ENCODE results near the gene TIGD7. TPM values are rescaled to one million over a fixed set of nuclear protein-coding genes. Genes with fewer than 3 reads are reported as not detected.
"Not testable (repeated sequence)": the region's sequence is repeated elsewhere in the genome, so short reads cannot be mapped to it uniquely, and the experiment has no call there.

The TIGD7 gene
- total and polyA plus RNA-seq, 2 of the 13 experiments (the other 11 are each of a cell fraction or from before 2014, with no cell fraction given), result not detected

GRCh38 chr16:3274490-3274889 is 30.7 kb downstream of the TIGD7 start (continued):
- TF ChIP-seq THAP11 (CRISPR knock-in tag; IDR thresholded peaks at IDR 0.05), result peak; percentile 49; the same call in 1 of the 2 replicates
- TF ChIP-seq ZNF407 (CRISPR knock-in tag; IDR thresholded peaks at IDR 0.05; ENCODE audit: not compliant biosample characterization), result no peak
- TF ChIP-seq TFDP2 (CRISPR knock-in tag; IDR thresholded peaks at IDR 0.05), result no peak
- no peak for TF ChIP-seq IKZF1 (IDR thresholded peaks at IDR 0.05)
- TF ChIP-seq SSRP1 (CRISPR knock-in tag; IDR thresholded peaks at IDR 0.05), result no peak
- no peak for TF ChIP-seq MXI1 (IDR thresholded peaks at IDR 0.05; ENCODE audit: borderline replicate concordance, low read depth, low read length)
- TF ChIP-seq RBAK (CRISPR knock-in tag; IDR thresholded peaks at IDR 0.05), result no peak
- no peak for TF ChIP-seq TFAP4 (IDR thresholded peaks at IDR 0.05; ENCODE audit: borderline replicate concordance, low read depth)
- TF ChIP-seq GFI1 (CRISPR knock-in tag; IDR thresholded peaks at IDR 0.05; ENCODE audit: borderline replicate concordance), result peak; percentile 98
- no peak for TF ChIP-seq ZBTB42 (CRISPR knock-in tag; IDR thresholded peaks at IDR 0.05)

- H3K9ac ChIP-seq (ENCODE audit: insufficient read depth, low read depth, low read length); H3K36me3 ChIP-seq (replicated peaks in 1 of 2; ENCODE audit: control insufficient read depth in 1 of 2, insufficient read depth in 2 of 2, low read length in 2 of 2); in situ Hi-C loops (cut with HindIII; ENCODE audit: extremely low pct_ligation_motif_present, low pct_unique_long_range_greater_than_20kb); H2AFZ ChIP-seq (ENCODE audit: low read length); H3K79me2 ChIP-seq (ENCODE audit: insufficient read depth, low read length); DNase-seq (ENCODE audit: low spot score); H4K20me1 ChIP-seq (ENCODE audit: insufficient read depth, low read length); H3K27me3 ChIP-seq (ENCODE audit: control insufficient read depth in 1 of 2, insufficient read depth in 2 of 2, low read length in 2 of 2); FAIRE-seq; H3K27ac ChIP-seq (ENCODE audit: extremely low read length, insufficient read depth, low read length); H3K4me3 ChIP-seq (replicated peaks in 1 of 3; ENCODE audit: insufficient read depth in 1 of 3, low read depth in 2 of 3, low read length in 3 of 3); H3K4me2 ChIP-seq (ENCODE audit: low read depth, low read length); H3K9me3 ChIP-seq (ENCODE audit: low read length); BruUV-seq (replicated peaks); intact Hi-C loops (cut with micrococcal nuclease; ENCODE audit: unreplicated experiment); CTCF ChIA-PET (ENCODE audit: low intra/inter-chr PET ratio, low total read pairs); ATAC-seq: not testable (repeated sequence)
- POLR2A ChIA-PET, result interaction anchor here (4.4 kb wide), 1 partner anchor 12 kb away, joined by 44 read pairs; the partner anchor contains the start of gene ZNF263
- WGBS (ENCODE audit: low lambda C conversion rate), result 93% methylated on average over 18 of the region's 22 CpGs
- H3K4me1 ChIP-seq (ENCODE audit: insufficient read depth, low read length), result peaks cover 65% of the 10 kb centered on the region
Observed at GRCh38 chr16:3271281-3271680, 33.9 kb downstream of the TIGD7 start.

All from HepG2 (cell line).